Measurements from ENCODE around the gene EFNA5. TPM values are rescaled to one million over a fixed set of nuclear protein-coding genes. Genes with fewer than 3 reads are reported as not detected.

The EFNA5 gene
- total RNA-seq, 4 donors from 2014 or later, result 1.2 to 22.7 (median 9.4) TPM

DNA sequence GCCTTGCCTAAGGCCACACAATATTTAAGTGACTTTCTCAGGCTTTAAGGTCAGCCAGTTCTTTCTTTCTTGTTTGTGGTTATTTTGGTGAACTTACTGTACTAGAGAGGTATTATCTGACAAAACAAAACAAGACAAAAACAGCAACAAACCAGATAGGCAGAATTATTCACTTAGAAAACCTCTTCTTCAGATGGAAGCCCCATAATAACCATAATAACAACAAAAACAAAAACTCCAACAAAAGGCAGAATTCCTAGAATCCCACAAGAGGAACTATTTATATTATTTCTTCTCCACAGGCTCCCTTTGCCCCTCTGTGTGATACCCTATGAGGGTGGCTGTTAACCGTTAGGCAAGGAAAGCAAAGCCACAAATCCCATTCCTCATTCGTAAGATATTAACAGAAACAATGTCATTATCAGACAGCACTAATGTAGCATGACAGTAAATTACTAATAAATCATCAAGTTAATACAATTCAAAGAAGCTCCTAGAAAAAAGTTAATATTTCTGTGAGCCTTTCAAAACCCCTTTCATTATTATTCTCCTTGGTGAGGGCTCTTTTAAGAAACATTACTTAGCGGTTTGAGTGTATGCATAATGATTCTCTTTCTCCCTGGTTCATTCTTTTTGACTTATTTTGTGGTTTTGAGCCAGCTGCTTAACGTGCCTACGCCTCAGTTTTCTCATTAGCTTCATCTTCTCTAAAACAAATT, 274.9 kb downstream of the EFNA5 start:
- H3K27ac ChIP-seq, result no peak overlapping the region
- no peaks in the 10 kb centered on the region for H3K27me3 ChIP-seq
- H3K9me3 ChIP-seq, result no peaks in the 10 kb centered on the region
- DNase-seq, result no peak
- no peaks in the 10 kb centered on the region for H3K4me1 ChIP-seq
- no peaks in the 10 kb centered on the region for H3K36me3 ChIP-seq
- TF ChIP-seq, protein P1, sequence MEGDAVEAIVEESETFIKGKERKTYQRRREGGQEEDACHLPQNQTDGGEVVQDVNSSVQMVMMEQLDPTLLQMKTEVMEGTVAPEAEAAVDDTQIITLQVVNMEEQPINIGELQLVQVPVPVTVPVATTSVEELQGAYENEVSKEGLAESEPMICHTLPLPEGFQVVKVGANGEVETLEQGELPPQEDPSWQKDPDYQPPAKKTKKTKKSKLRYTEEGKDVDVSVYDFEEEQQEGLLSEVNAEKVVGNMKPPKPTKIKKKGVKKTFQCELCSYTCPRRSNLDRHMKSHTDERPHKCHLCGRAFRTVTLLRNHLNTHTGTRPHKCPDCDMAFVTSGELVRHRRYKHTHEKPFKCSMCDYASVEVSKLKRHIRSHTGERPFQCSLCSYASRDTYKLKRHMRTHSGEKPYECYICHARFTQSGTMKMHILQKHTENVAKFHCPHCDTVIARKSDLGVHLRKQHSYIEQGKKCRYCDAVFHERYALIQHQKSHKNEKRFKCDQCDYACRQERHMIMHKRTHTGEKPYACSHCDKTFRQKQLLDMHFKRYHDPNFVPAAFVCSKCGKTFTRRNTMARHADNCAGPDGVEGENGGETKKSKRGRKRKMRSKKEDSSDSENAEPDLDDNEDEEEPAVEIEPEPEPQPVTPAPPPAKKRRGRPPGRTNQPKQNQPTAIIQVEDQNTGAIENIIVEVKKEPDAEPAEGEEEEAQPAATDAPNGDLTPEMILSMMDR (IDR thresholded peaks at IDR 0.05), result no peak
- TF ChIP-seq POLR2A (IDR thresholded peaks at IDR 0.05), result no peak
- intact Hi-C loops (cut with DNase I; ENCODE audit: low total_unique reads), result no loop called here
- no peak overlapping the region for H3K4me3 ChIP-seq

DNA sequence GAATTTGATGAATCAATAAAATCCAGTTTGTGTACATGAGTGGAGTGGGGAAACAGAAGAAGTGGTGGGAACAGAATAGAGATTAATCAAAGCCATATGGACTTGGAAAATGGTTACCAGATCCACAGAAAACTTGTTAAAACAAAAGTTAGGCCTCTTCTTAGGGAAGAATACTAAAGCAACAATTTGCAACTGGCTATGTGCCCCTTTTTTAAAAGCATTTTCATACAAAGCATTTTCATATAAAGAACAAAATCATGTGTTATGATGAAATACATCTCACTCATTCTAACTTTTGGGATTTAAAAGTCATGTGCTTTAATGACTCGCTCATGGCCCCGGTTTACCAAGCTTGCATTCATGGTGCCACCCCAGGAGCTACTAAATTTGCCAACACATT, 276.9 kb downstream of the EFNA5 start:
- H3K36me3 ChIP-seq, result no peaks in the 10 kb centered on the region
- DNase-seq, result no peak
- H3K9me3 ChIP-seq, result no peaks in the 10 kb centered on the region
- H3K4me1 ChIP-seq, result no peaks in the 10 kb centered on the region
- no peaks in the 10 kb centered on the region for H3K27me3 ChIP-seq
- intact Hi-C loops (cut with DNase I; ENCODE audit: low total_unique reads), result no loop called here
- no peak for TF ChIP-seq POLR2A (IDR thresholded peaks at IDR 0.05)
- TF ChIP-seq, protein P1 (IDR thresholded peaks at IDR 0.05), result no peak
- H3K4me3 ChIP-seq, result no peak overlapping the region
- H3K27ac ChIP-seq, result no peak overlapping the region

DNA sequence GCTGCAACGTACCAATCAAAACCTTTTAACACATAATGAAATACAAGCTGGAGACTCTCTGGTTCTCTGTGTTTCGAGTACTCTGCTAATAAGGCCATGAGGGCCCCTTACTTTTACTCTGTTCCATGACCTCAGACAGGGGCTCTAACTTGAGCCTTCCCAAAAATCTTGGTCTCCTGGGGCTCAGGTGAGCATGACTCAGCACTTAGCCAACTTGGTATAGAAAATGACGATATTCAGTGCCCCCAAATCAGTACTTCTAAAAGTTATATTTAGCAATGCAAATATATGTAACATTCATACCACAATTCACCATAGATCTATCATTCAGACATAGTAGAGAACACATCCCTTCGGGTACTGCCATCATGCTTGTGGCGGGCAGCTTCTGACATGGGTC, 278.9 kb downstream of the EFNA5 start:
- intact Hi-C loops (cut with DNase I; ENCODE audit: low total_unique reads), result no loop called here
- Histone ChIP-seq H3K27ac (no peak overlapping the region), H3K27me3 (no peaks in the 10 kb centered on the region), H3K4me1 (no peaks in the 10 kb centered on the region), H3K4me3 (no peak overlapping the region), H3K36me3 (no peaks in the 10 kb centered on the region), H3K9me3 (no peaks in the 10 kb centered on the region)
- no peak for DNase-seq
- TF ChIP-seq, protein P1 (IDR thresholded peaks at IDR 0.05), result no peak
- TF ChIP-seq POLR2A (IDR thresholded peaks at IDR 0.05), result no peak

DNA sequence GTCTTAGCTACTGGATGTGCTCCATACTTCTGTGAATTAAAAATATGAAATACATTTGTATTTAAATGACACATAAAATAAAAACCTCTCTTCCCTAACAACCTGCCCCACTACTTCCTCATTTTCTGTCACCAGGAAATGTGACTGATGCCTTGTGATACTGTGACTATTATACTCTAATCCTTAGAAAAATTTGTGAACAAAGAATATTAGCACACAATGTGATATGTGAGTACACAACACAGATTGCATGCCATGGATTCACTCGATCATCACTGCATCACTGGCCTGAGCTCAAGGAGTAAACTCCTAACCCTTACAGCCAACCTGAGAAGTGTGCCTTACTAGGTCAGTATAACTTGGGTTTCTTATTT, 281.0 kb downstream of the EFNA5 start:
- Histone ChIP-seq H3K27ac (no peak overlapping the region), H3K9me3 (no peaks in the 10 kb centered on the region), H3K36me3 (no peaks in the 10 kb centered on the region), H3K4me3 (no peak overlapping the region), H3K4me1 (no peaks in the 10 kb centered on the region), H3K27me3 (no peaks in the 10 kb centered on the region)
- no peak for TF ChIP-seq POLR2A (IDR thresholded peaks at IDR 0.05)
- TF ChIP-seq, protein P1 (IDR thresholded peaks at IDR 0.05), result no peak
- no peak for DNase-seq
- intact Hi-C loops (cut with DNase I; ENCODE audit: low total_unique reads), result no loop called here

DNA sequence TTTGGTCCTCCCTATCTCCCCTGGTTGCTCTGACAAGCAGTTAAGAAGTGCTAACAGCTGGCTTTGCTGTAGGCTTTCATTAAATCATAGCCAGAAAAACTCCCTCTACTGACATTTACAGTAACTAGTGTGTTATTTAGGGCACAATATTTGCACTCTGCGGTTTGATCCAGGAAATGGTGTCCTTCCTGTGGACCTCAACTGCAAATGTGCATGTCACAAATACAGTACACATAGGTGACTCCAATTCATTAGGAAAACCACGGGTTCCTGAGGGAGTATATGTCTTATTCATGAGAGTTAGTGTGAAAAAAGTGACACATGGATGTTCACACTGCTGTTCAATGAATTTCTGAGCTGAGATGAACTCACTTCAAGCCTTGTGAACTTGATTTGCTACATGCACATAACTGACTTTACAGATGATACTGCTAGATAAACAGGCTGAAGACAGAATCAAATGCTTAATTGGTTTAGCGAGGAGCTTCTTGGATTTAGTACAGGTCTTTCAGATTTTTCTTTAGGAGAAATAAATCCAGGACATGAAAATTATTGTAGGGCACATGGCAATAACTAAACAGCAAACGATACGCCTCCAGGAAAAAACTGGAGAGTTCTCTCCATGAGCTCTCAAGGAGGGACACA, 281.5 kb downstream of the EFNA5 start:
- Histone ChIP-seq H3K27me3 (no peaks in the 10 kb centered on the region), H3K9me3 (no peaks in the 10 kb centered on the region), H3K4me3 (no peak overlapping the region), H3K27ac (no peak overlapping the region), H3K36me3 (no peaks in the 10 kb centered on the region), H3K4me1 (no peaks in the 10 kb centered on the region)
- intact Hi-C loops (cut with DNase I; ENCODE audit: low total_unique reads), result no loop called here
- no peak for DNase-seq
- TF ChIP-seq POLR2A (IDR thresholded peaks at IDR 0.05), result no peak
- TF ChIP-seq, protein P1 (IDR thresholded peaks at IDR 0.05), result no peak

Data from uterus (tissue), 4 donors.